Heart right ventricle (tissue), 16 donors: ENCODE measurements around the gene CYSTM1. TPM values are rescaled to one million over a fixed set of nuclear protein-coding genes. Genes with fewer than 3 reads are reported as not detected.

Experiments
- ATAC-seq, 8 donors: fragments of 200-7000 bp; cut with Tn5 transposase; one replicate each; pipeline ENCODE4 v1.9.1; 2020; ENCODE audit warnings: mild to moderate bottlenecking in 8 of 8, moderate library complexity in 8 of 8, moderate number of reproducible peaks in 1 of 8
- DNase-seq, 2 donors: peaks; one replicate each; pipeline ENCODE4 v3.0.0-alpha.2; 2020
- H3K27ac ChIP-seq, 10 donors: fragments of 200-600 bp; sonication (generic) in 2 of 10; one replicate each; pipeline versions ENCODE4 v1.5.0 to v1.8.0; 2020 to 2022; ENCODE audit warnings: mild to moderate bottlenecking in 3 of 10
- H3K27me3 ChIP-seq, 7 donors: fragments of 200-600 bp; one replicate each; pipeline ENCODE4 v1.8.0; 2021 to 2022; ENCODE audit warnings: mild to moderate bottlenecking in 2 of 7
- H3K36me3 ChIP-seq, 9 donors: fragments of 200-600 bp; sonication (generic) in 1 of 9; one replicate each; pipeline versions ENCODE4 v1.5.0 to v1.8.0; 2020 to 2022; ENCODE audit warnings: mild to moderate bottlenecking in 2 of 9
- H3K4me1 ChIP-seq, 9 donors: fragments of 200-600 bp; sonication (generic) in 1 of 9; one replicate each; pipeline versions ENCODE4 v1.5.0 to v1.8.0; 2020 to 2022; ENCODE audit warnings: mild to moderate bottlenecking in 4 of 9
- H3K4me3 ChIP-seq, 10 donors: fragments of 200-600 bp; sonication (generic) in 2 of 10; one replicate each; pipeline versions ENCODE4 v1.5.0 to v1.8.0; 2020 to 2022; ENCODE audit warnings: mild to moderate bottlenecking in 7 of 10, moderate library complexity in 2 of 10
- H3K9me3 ChIP-seq, 11 donors: fragments of 200-600 bp in 10 of 11; sonication (generic) in 2 of 11; one replicate each; pipeline versions ENCODE4 v1.5.0 to v1.8.0; 2013 to 2022; ENCODE audit warnings: mild to moderate bottlenecking in 2 of 11, control low read depth in 1 of 11, moderate library complexity in 1 of 11
- CTCF ChIP-seq, 9 donors: fragments of 200-600 bp; sonication (generic) in 2 of 9; IDR thresholded peaks; one replicate each; pipeline versions ENCODE4 v1.5.0 to v1.8.0; 2021 to 2022; ENCODE audit warnings: antibody characterized with exemption in 9 of 9, mild to moderate bottlenecking in 5 of 9, moderate library complexity in 1 of 9
- WGBS, 2 donors: extraction: QIAGEN DNeasy Blood & Tissue Kit; methylation state at CpG; one replicate each; pipeline ENCODE4 v1.1.7; 2013; ENCODE audit warnings: inconsistent platforms in 1 of 2; 5-methylcytosine and 5-hydroxymethylcytosine counted together
- intact Hi-C, 10 donors: fragments of 100-400 bp; cut with DNase I; formaldehyde crosslinking; loops; one replicate each; pipeline versions ENCODE4 v1.11.1 to v1.14.2; 2022
- polyA plus RNA-seq, 2 donors: library from polyadenylated mRNA; stranded (reverse); fragments of 200-250 nt; gene quantifications; one replicate each; pipeline ENCODE4 v1.2.3, GENCODE V29; 2013
- total RNA-seq, 10 donors: library from RNA; stranded (reverse); fragmentation: NEBNext Ultra II Directional in 3 of 10; extraction: Animal tissue kit (Norgen Biotek cat#: 25700) in 3 of 10; gene quantifications; one replicate each; pipeline versions ENCODE4 v1.2.1 to v1.2.4, GENCODE V29; 2021 to 2023
- donor health status: Arrhythmogenic right ventricular cardiomyopathy.
- donor health status: ischemic (EF 13 %, LVEDD 7.1; RV severe dilation, severe dysfunction).
- donor health status: healthy with polysubstance abuse.
- donor health status: DM: no; HTN: yes; CAD: no.
- donor health status: DM: no; HTN: no; CAD: no.
- donor health status: ischemic (EF 25% LVEDD 6.9; RV normal size, moderate dysfunction).
- donor health status: ischemic (EF 25% LVEDD 5.7; RV mildly dilated, moderate dysfunction).
- donor health status: healthy.
- donor health status: DM: yes; HTN: yes; CAD: no.
- donor health status: Ischemic cardiomyopathy.
- donor health status: ischemic (EF 35%, LVEDD 5.7; RV mildly dilated, moderate dysfunction).
- donor health status: nonischemic (EF 11% LVEDD 7.7; RV severe dilation, severe dysfunction).
- donor health status: DM: yes; HTN: yes; CAD: no.
- donor health status: PGD.
- donor health status: ischemic (EF 29% LVEDD 5.4; RV normal size, mild dysfunction).
- donor health status: nonischemic (EF 23%, LVEDD 6.1; RV moderate dilation, normal function).

Gene CYSTM1
- total and polyA plus RNA-seq, 12 donors, result 45.0 to 217 (median 95.3) TPM

DNA sequence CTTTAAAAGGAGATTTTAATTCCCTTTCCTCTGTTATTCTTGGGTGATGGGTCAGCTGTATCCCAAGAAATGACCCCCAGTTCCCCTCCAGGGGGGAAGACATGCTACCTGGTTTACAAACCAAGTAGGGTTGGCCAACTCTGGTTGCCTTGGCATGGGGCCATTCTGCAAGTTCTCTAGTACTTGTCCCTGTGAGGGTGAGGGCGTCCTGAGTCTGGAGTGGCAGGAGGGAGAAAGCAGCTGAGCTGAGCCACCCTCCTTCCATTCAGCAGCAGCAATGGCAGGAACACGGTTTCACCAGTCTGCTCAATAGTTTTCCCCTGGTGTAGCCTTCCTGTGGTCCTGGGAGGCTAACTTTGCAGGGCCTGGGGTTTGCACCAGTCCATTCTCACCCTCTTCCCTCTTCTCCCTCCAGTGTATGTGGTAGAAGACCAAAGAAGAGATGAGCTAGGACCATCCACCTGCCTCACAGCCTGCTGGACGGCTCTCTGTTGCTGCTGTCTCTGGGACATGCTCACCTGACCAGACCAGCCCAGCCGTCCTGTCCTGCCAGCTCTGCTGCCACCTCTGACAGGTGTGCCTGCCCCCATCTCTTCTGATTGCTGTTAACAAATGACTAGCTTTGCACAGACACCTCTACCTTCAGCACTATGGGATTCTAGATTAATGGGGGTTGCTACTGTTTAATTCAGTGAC is 68.0 kb downstream of the CYSTM1 start:
- peaks cover 53 to 89% (median 82%) of the 10 kb centered on the region in 9 donors for H3K4me1 ChIP-seq
- peak overlapping the region in 8 of 10 donors; percentile 11 to 94 (median 82) for H3K27ac ChIP-seq
- no peaks in the 10 kb centered on the region for H3K9me3 ChIP-seq
- intact Hi-C loops, result loop anchor here in 6 of 10 donors (2.0 to 10.0 kb wide), 5 partner anchors 66 to 312 kb away; partner anchors contain the start of genes CYSTM1 (in 2 of the 6), HBEGF (in 2 of the 6) and SRA1 (in 1 of the 6)
- ATAC-seq (no peak), DNase-seq (no peak)
- 56 to 71% methylated on average over 4 of the region's 4 CpGs for WGBS, 2 donors
- H3K36me3 ChIP-seq, result peaks cover 0 to 27% (median 3%) of the 10 kb centered on the region in 9 donors
- no peak for TF ChIP-seq CTCF (IDR thresholded peaks at IDR 0.05)
- no peaks in the 10 kb centered on the region for H3K27me3 ChIP-seq
- H3K4me3 ChIP-seq, result no peak overlapping the region

GRCh38 chr5:140243706-140244250 is 68.8 kb downstream of the CYSTM1 start:
- TF ChIP-seq CTCF (IDR thresholded peaks at IDR 0.05), result no peak
- WGBS, 2 donors, result 65 to 69% methylated on average over 4 of the region's 4 CpGs
- DNase-seq (no peak), ATAC-seq (no peak)
- intact Hi-C loops, result loop anchor here (1.0 to 10.0 kb wide), 9 partner anchors 66 to 311 kb away; partner anchors contain the start of genes HBEGF (in 5 of the 10), CYSTM1 (in 2 of the 10) and SRA1 (in 1 of the 10)
- H3K27me3 ChIP-seq, result no peaks in the 10 kb centered on the region
- no peaks in the 10 kb centered on the region for H3K9me3 ChIP-seq
- H3K4me3 ChIP-seq, result no peak overlapping the region
- peaks cover 0 to 32% (median 3%) of the 10 kb centered on the region in 9 donors for H3K36me3 ChIP-seq
- H3K27ac ChIP-seq, result peak overlapping the region in 6 of 10 donors; percentile 71 to 94 (median 85)
- H3K4me1 ChIP-seq, result peaks cover 53 to 96% (median 82%) of the 10 kb centered on the region in 9 donors

GRCh38 chr5:140244525-140245025 is 69.6 kb downstream of the CYSTM1 start:
- peak; percentile 92 for DNase-seq
- intact Hi-C loops, result loop anchor here in 8 of 10 donors (1.0 to 10.0 kb wide), 9 partner anchors 58 to 310 kb away; partner anchors contain the start of genes HBEGF (in 3 of the 8), CYSTM1 (in 2 of the 8), PFDN1 (in 1 of the 8) and SRA1 (in 1 of the 8)
- no peaks in the 10 kb centered on the region for H3K9me3 ChIP-seq
- peak overlapping the region in 1 of 10 donors; percentile 11 for H3K4me3 ChIP-seq
- WGBS, 2 donors, result 6 to 7% methylated on average over 14 of the region's 14 CpGs
- peaks cover 53 to 97% (median 81%) of the 10 kb centered on the region in 9 donors for H3K4me1 ChIP-seq
- peak; percentile 88 to 95 (median 93) for TF ChIP-seq CTCF (IDR thresholded peaks at IDR 0.05)
- H3K36me3 ChIP-seq, result peaks cover 0 to 33% (median 3%) of the 10 kb centered on the region in 9 donors
- peak overlapping the region in 7 of 10 donors; percentile 41 to 90 (median 82) for H3K27ac ChIP-seq
- no peaks in the 10 kb centered on the region for H3K27me3 ChIP-seq
- ATAC-seq, result peak; percentile 36 to 72 (median 52)

- H3K27me3 ChIP-seq, result no peaks in the 10 kb centered on the region
- no peak overlapping the region for H3K4me3 ChIP-seq
- peak overlapping the region in 9 of 10 donors; percentile 17 to 90 (median 76) for H3K27ac ChIP-seq
- ATAC-seq (peak in 2 of 8 donors; percentile 7 to 11), DNase-seq (no peak)
- peaks cover 49 to 95% (median 73%) of the 10 kb centered on the region in 9 donors for H3K4me1 ChIP-seq
- intact Hi-C loops, result loop anchor here in 5 of 10 donors (2.0 to 10.0 kb wide), 4 partner anchors 57 to 309 kb away; partner anchors contain the start of genes HBEGF (in 1 of the 5), PFDN1 (in 1 of the 5) and SRA1 (in 1 of the 5)
- no peaks in the 10 kb centered on the region for H3K9me3 ChIP-seq
- peaks cover 0 to 41% (median 3%) of the 10 kb centered on the region in 9 donors for H3K36me3 ChIP-seq
- WGBS, 2 donors, result 64 to 70% methylated on average over 5 of the region's 5 CpGs
- TF ChIP-seq CTCF (IDR thresholded peaks at IDR 0.05), result no peak
Observed at GRCh38 chr5:140245341-140245740, 70.4 kb downstream of the CYSTM1 start.
